NCI-H446 treated with DMSO at 0.1 percent for 48 hours (cell line): ENCODE results near the gene ZNF597.

Experiments
- DNase-seq: peaks from one replicate; lab custom pipeline; 2025; lab: John Stamatoyannopoulos, UW

Gene ZNF597

DNA sequence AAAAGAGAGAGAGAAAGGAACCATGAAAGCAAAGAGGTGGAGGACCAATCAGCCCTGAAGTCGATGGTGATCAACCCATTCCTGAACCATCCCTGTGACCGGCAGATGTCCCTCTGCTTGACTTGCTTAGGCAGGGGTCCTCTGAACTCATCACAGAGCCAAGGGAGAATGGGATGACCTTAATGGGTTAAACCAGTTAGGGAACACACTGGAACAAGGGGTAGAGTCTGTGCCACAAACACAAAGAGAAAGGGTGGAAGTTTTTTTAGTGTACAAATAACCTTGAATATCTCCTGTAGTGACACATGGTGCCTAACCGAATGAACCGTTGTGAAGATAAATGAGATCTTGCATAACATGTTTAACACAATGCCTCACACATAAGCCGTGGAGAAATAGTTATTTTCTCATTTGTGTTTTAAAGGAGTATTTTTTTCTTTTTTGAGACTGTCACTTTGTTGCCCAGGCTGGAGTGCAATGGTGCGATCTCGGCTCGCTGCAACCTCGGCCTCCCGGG, 11.4 kb upstream of the ZNF597 start:
- no peak for DNase-seq

- no peak for DNase-seq
Measured at GRCh38 chr16:3454093-3454492, 10.8 kb upstream of the ZNF597 start.

DNA sequence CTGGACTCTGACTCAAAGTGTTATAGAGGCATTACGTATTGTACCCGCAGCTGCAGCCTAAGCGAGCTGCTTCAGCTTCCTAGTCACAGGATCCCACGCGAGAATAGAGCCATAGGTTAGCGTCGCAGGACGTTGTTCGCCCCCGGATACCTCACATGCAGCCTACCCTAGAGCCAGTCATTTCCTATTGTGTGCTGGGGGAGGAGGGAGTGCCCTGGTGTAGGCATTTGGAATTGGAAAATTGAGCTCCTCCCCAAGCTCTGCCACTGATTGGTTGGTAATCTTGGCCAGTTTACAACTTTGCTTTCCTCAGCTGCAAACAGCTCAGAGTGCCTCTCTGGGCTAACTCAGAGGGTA, 706 bp upstream of the ZNF597 start:
- DNase-seq = peak; percentile 63

- DNase-seq = no peak
Measured at GRCh38 chr16:3439637-3440036, 3.7 kb downstream of the ZNF597 start.

GRCh38 chr16:3434373-3434772, 8.9 kb downstream of the ZNF597 start:
- DNase-seq = no peak

DNA sequence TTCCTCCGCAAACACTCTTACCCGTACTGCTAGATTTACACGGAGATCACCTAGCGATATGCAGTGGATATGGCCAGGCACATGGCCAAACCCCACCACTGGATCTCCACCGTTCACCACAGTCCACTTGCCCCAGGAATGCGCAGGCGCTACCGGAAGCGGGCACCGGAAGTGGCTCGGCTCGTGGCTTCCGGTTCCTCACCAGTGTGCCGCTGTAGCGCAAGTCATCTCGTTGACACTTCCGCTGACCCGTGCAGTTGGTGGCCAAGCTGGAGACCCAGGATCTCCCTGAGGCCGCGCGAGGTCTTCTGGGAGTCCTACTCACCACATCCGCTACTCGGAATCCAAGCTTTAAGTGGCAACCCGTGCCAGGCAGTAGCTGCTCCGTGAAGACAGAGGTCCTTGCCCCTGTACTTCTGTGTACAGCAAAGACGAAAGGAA, 11.5 kb downstream of the ZNF597 start:
- no peak for DNase-seq

GRCh38 chr16:3413730-3414379, 29.4 kb downstream of the ZNF597 start:
- no peak for DNase-seq

GRCh38 chr16:3408561-3409197, 34.6 kb downstream of the ZNF597 start:
- no peak for DNase-seq

GRCh38 chr16:3401719-3402397, 41.4 kb downstream of the ZNF597 start:
- no peak for DNase-seq

GRCh38 chr16:3400779-3401688, 42.3 kb downstream of the ZNF597 start, which contains the start of the genes ZNF174 and ZSCAN32:
Gene ZNF174, plus strand, starts transcription at chr16:3401215. Its CDS starts 790 bp downstream, at chr16:3402005.
Gene ZSCAN32, minus strand, starts transcription at chr16:3401004. Its CDS starts 3,447 bp downstream, at chr16:3397557.
- peak; percentile 96 for DNase-seq

DNA sequence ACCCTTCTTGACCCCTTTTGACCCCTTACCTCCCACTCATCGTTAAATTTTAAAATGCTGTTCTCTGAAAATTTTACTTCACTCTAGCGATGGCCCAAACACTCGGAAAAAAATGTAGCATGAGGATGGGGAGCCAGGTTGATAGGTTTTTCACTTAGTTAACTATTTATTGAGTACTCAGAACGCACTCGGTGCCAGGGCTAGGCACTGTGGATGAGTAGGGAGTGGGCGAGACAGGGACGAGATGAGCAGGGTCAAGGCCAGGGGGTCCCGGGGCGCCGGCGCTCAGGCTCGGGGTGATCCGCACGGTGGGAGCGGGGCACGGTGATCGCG, 42.9 kb downstream of the ZNF597 start:
- DNase-seq = no peak

DNA sequence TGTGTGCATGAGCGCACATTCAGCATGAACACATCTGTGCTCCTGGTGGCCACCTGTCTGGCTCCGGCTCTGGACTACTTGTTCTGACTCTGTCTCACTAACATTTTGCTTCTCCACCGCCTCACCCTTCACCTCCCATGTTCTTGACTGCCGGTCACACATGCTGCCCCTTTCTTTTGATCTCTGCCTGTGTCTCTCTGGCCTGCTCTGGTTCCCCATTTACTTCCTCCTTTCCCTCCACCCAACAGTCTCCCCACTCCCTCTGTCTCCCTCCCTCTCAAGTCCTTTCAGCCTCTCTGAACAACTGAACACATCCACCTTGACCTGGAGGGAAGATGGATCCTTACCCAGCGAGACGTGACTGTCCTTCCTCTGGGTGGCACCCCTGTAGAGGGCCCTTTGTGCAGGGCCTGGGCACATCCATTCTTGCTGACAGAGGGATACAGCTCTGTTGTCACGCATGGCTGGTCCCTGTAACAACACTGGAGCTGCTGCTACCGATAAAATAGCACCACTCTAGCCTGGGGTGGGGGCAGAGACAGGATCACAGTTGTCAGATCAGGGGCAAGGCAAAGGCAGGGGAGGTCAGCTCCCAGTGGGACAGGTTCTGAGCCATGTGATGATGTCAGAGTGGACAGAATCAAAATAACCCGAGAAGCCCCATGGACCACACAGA, 53.5 kb downstream of the ZNF597 start:
- DNase-seq = no peak

GRCh38 chr16:3388325-3388724, 55.0 kb downstream of the ZNF597 start:
- no peak for DNase-seq

- no peak for DNase-seq
Measured at GRCh38 chr16:3383045-3383448, 60.3 kb downstream of the ZNF597 start.
